Psoas muscle (tissue), 8 donors: Measurements from ENCODE around the gene ETFBKMT. TPM values are rescaled to one million over a fixed set of nuclear protein-coding genes. Genes with fewer than 3 reads are reported as not detected.
"Not testable (repeated sequence)": the region's sequence is repeated elsewhere in the genome, so short reads cannot be mapped to it uniquely, and the experiment has no call there.

ENCODE experiments used
- ATAC-seq, 4 donors: fragments of 200-7000 bp; cut with Tn5 transposase; one replicate each; pipeline ENCODE4 v1.9.1; 2020; ENCODE audit warnings: moderate library complexity in 3 of 4, mild to moderate bottlenecking in 2 of 4
- DNase-seq, 2 donors: peaks; one replicate each; pipeline ENCODE4 v3.0.0-alpha.2; 2020
- H3K27ac ChIP-seq: fragments of 200-600 bp; one replicate; pipeline ENCODE4 v1.8.0; 2022
- H3K27me3 ChIP-seq, 3 donors: fragments of 200-600 bp in 1 of 3; one replicate each; pipeline versions ENCODE4 v1.6.1 to v1.8.0; 2013 to 2022; ENCODE audit warnings: low read length in 2 of 3, mild to moderate bottlenecking in 2 of 3, moderate library complexity in 1 of 3; ENCODE audit not compliant: insufficient read depth in 3 of 3
- H3K36me3 ChIP-seq, 2 donors: fragments of 200-600 bp in 1 of 2; one replicate each; pipeline versions ENCODE4 v1.6.1 to v1.8.0; 2013 to 2022; ENCODE audit warnings: low read depth in 1 of 2, mild to moderate bottlenecking in 1 of 2, moderate library complexity in 1 of 2; ENCODE audit not compliant: insufficient read depth in 1 of 2
- H3K4me1 ChIP-seq: fragments of 200-600 bp; one replicate; pipeline ENCODE4 v1.8.0; 2022
- H3K4me3 ChIP-seq: fragments of 200-600 bp; one replicate; pipeline ENCODE4 v1.8.0; 2022; ENCODE audit warnings: mild to moderate bottlenecking
- H3K9me3 ChIP-seq: fragments of 200-600 bp; one replicate; pipeline ENCODE4 v1.8.0; 2022
- WGBS, 3 donors: extraction: QIAGEN DNeasy Blood & Tissue Kit; methylation state at CpG; one replicate each; pipeline versions ENCODE4 v1.1.6 to v1.1.7; 2013; 5-methylcytosine and 5-hydroxymethylcytosine counted together
- intact Hi-C, 2 donors: fragments of 100-400 bp; cut with DNase I; formaldehyde crosslinking; loops; one replicate each; pipeline versions ENCODE4 v1.11.0 to v1.14.2; 2022
- polyA plus RNA-seq, 3 donors: library from polyadenylated mRNA; stranded (reverse); fragments of 200-250 nt; gene quantifications; one replicate each; pipeline ENCODE4 v1.2.3, GENCODE V29; 2013
- total RNA-seq, 4 donors: library from RNA; stranded (reverse); fragmentation: NEBNext Ultra II Directional in 2 of 4; extraction: Animal tissue kit (Norgen Biotek cat#: 25700) in 2 of 4; gene quantifications; one replicate each; pipeline versions ENCODE4 v1.2.1 to v1.2.4, GENCODE V29; 2021 to 2023
- TF ChIP-seq, protein P1 (sequence below): fragments of 200-600 bp; IDR thresholded peaks from one replicate; pipeline ENCODE4 v1.8.0; 2022; ENCODE audit warnings: antibody characterized with exemption
- donor health status: healthy with polysubstance abuse.
- donor health status: DM: no; HTN: no; CAD: no; lungs with moderate emphysema.
- donor health status: Bipolar disorder and iron deficiency.
- donor health status: healthy.
- donor health status: DM: yes; HTN: yes; CAD: no.
- donor health status: DM: no; HTN: no; CAD: no.
- donor health status: DM: no; HTN: no; CAD: no.
- donor health status: DM: yes; HTN: yes; CAD: no.

ETFBKMT gene
- total and polyA plus RNA-seq, 7 donors = 2.4 to 10.8 (median 5.2) TPM

GRCh38 chr12:31687101-31687527 is 27.6 kb downstream of the ETFBKMT start:
- no peak overlapping the region for H3K27ac ChIP-seq
- ATAC-seq = no peak

GRCh38 chr12:31689921-31690320 is 30.4 kb downstream of the ETFBKMT start:
- not testable (repeated sequence) for H3K9me3 ChIP-seq, H3K4me1 ChIP-seq, DNase-seq, H3K27me3 ChIP-seq, H3K4me3 ChIP-seq, H3K27ac ChIP-seq, ATAC-seq
- intact Hi-C loops = loop anchor here in 1 of 2 donors (10.0 kb wide), 1 partner anchor 625 kb away; no protein-coding TSS in a partner anchor
- peaks cover 0 to 58% of the 10 kb centered on the region in 2 donors for H3K36me3 ChIP-seq
- WGBS, 3 donors = 95 to 98% (median 97%) methylated on average over 3 of the region's 3 CpGs

More at GRCh38 chr12:31687101-31687527, 27.6 kb downstream of the ETFBKMT start:
- no peaks in the 10 kb centered on the region for H3K4me1 ChIP-seq
- 73 to 85% (median 81%) methylated on average over 3 of the region's 3 CpGs for WGBS, 3 donors
- no peaks in the 10 kb centered on the region for H3K27me3 ChIP-seq
- H3K36me3 ChIP-seq = peaks cover 0 to 46% of the 10 kb centered on the region in 2 donors
- intact Hi-C loops = loop anchor here in 1 of 2 donors (10.0 kb wide), 1 partner anchor 628 kb away; no protein-coding TSS in a partner anchor
- H3K4me3 ChIP-seq = no peak overlapping the region
- peaks cover 16% of the 10 kb centered on the region for H3K9me3 ChIP-seq
- no peak for DNase-seq
- TF ChIP-seq, protein P1, sequence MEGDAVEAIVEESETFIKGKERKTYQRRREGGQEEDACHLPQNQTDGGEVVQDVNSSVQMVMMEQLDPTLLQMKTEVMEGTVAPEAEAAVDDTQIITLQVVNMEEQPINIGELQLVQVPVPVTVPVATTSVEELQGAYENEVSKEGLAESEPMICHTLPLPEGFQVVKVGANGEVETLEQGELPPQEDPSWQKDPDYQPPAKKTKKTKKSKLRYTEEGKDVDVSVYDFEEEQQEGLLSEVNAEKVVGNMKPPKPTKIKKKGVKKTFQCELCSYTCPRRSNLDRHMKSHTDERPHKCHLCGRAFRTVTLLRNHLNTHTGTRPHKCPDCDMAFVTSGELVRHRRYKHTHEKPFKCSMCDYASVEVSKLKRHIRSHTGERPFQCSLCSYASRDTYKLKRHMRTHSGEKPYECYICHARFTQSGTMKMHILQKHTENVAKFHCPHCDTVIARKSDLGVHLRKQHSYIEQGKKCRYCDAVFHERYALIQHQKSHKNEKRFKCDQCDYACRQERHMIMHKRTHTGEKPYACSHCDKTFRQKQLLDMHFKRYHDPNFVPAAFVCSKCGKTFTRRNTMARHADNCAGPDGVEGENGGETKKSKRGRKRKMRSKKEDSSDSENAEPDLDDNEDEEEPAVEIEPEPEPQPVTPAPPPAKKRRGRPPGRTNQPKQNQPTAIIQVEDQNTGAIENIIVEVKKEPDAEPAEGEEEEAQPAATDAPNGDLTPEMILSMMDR = no peak

GRCh38 chr12:31702047-31702446 is 42.6 kb downstream of the ETFBKMT start:
- Histone ChIP-seq H3K36me3 (peaks cover 0 to 37% of the 10 kb centered on the region in 2 donors), H3K27ac (no peak overlapping the region), H3K4me3 (no peak overlapping the region), H3K4me1 (no peaks in the 10 kb centered on the region), H3K9me3 (no peaks in the 10 kb centered on the region), H3K27me3 (no peaks in the 10 kb centered on the region)
- TF ChIP-seq, protein P1 = peak; percentile 12
- DNase-seq = no peak
- intact Hi-C loops = no loop called here
- ATAC-seq = no peak

DNA sequence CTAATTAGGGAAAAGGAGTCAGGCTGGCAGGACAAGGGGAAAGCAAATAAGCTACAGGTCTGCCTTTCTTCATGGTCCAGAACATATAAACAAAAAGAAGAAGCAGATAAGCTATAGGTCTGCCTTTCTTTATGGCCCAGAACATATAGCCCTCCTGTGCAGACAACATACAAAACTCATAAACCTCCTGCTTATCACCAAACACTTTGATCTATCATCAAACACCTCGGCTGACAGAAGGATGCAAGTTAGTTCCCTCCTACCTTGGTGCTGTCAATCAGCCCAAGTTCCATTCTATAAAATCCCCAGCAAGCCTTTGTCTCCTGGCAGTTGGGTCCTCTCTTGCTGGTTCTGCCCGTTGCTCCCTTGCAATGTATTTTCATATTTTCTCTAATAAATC is 46.1 kb downstream of the ETFBKMT start:
- Histone ChIP-seq H3K4me1 (no peaks in the 10 kb centered on the region), H3K27me3 (no peaks in the 10 kb centered on the region), H3K36me3 (peaks cover 0 to 19% of the 10 kb centered on the region in 2 donors), H3K9me3 (peaks cover 3% of the 10 kb centered on the region), H3K27ac (no peak overlapping the region), H3K4me3 (no peak overlapping the region)
- intact Hi-C loops = no loop called here
- DNase-seq (no peak), ATAC-seq (no peak)
- TF ChIP-seq, protein P1 = no peak
- WGBS, 3 donors = 77 to 85% (median 78%) methylated on average over 2 of the region's 2 CpGs

- intact Hi-C loops, H3K4me1 ChIP-seq, H3K4me3 ChIP-seq, DNase-seq, H3K27ac ChIP-seq, H3K9me3 ChIP-seq, ATAC-seq, H3K27me3 ChIP-seq: not testable (repeated sequence)
- WGBS, 3 donors = 93 to 96% (median 95%) methylated on average over 7 of the region's 7 CpGs
- H3K36me3 ChIP-seq = peaks cover 0 to 18% of the 10 kb centered on the region in 2 donors
Observed at GRCh38 chr12:31708118-31708517, 48.6 kb downstream of the ETFBKMT start.
